COLO829 (cell line): ENCODE results near the gene OTUD7B.
A peak's percentile ranks its signal among the peaks of the same experiment; 100 is the strongest.
"Not testable (repeated sequence)": the region's sequence is repeated elsewhere in the genome, so short reads cannot be mapped to it uniquely, and the experiment has no call there.

Source experiments
- DNase-seq: peaks from one replicate; pipeline ENCODE4 v3.0.0; 2012; ENCODE audit warnings: low spot score

The OTUD7B gene

GRCh38 chr1:150002217-150002616 is 8.3 kb downstream of the OTUD7B start:
- DNase-seq, result no peak

- no peak for DNase-seq
These were observed 9.1 kb downstream of the OTUD7B start for GRCh38 chr1:150001415-150001814.

GRCh38 chr1:149997585-149998262 is 12.8 kb downstream of the OTUD7B start:
- no peak for DNase-seq

DNA sequence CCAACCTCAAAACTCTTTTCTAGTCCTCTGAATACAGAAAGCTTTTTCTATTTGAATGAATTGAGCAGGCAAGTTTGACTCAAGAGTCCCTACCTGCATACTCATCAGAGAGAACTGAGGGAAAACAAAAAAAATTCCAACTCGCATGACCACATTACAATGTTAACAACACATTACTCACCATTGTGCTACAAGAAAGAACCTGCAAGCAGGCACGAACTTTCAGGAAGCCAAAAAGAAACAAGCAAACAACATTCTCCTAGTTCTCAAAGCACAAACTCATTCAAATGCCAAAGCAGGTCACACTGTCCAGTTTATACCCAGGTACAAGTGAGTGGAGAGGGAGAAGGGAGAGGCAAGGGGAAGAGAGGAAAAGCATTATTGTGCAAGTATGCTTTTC is 14.6 kb downstream of the OTUD7B start:
- DNase-seq, result no peak

DNA sequence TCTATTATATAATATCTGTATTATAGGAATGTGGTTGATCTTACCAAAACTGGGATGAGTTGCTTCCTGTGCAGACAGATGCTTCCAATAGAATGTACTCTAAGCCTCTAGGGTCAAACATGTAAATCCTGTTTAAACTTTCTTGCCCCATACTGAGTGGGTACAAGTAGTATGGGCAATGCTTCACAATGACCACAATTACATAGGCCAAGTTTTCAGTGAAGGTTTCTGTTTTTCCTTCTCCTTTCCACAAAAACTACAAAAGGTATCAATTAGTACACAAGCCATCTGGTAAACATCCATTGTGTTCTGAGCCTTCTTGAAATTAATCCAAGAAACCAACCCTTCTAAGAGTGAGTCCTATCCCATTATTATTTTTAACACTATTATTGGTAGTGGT is 16.8 kb downstream of the OTUD7B start:
- DNase-seq, result no peak

GRCh38 chr1:149993181-149993580 is 17.3 kb downstream of the OTUD7B start:
- no peak for DNase-seq

DNA sequence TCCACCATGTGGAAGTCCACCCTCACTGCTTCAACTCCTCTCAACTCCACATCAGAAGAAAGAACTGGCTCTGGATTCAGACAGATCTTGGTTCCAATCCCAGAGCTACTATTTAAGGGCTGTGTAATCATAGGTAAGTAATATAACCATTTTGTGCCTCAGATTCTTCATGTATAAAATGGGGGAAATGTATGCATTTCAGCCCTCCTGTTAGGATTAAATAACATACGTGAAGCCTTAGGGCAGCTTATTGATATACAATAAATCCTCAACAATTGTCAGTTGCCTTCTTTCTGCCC is 23.3 kb downstream of the OTUD7B start:
- no peak for DNase-seq

DNA sequence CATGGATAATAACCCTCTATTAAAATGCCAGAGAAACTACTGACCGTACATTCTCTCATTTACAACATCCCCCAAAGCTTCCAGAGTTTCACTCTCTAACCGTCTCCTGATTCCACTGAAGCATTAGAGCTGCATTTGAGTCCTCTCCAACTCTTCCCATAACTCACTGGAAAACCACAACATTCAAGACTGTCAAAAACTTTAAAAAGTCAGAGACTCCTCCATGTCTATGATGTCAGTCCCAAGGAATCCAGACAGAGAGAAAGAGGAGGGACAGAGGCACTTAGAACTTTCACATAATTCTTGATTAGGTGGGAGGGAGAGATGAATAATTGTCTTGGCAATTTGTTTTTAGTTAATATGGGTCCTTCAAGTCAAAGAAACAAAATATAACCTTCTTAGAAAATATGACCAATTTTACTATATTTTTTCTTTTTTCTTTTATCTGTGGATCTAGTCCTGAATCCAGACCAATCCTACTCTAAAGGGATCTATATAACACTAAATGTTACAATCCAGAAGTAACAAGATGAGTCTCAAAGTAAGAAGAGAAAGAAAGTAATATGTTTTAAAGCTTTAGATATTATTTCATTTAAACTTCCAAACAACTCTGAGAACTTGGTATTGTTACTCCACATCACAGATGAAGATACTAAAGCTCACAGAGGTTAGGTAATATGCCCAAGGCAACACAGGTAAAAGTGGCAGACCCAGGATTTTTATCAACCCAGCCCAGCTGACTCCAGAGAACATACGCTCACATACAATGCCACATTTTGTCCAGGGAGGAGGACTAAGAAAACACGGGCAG is 23.8 kb downstream of the OTUD7B start:
- peak; percentile 43 for DNase-seq

GRCh38 chr1:149979972-149980540 is 30.5 kb downstream of the OTUD7B start:
- DNase-seq, result no peak

- no peak for DNase-seq
These were observed 31.1 kb downstream of the OTUD7B start for GRCh38 chr1:149979245-149979971.

- DNase-seq, result no peak
These were observed 31.9 kb downstream of the OTUD7B start for GRCh38 chr1:149978547-149979023.

DNA sequence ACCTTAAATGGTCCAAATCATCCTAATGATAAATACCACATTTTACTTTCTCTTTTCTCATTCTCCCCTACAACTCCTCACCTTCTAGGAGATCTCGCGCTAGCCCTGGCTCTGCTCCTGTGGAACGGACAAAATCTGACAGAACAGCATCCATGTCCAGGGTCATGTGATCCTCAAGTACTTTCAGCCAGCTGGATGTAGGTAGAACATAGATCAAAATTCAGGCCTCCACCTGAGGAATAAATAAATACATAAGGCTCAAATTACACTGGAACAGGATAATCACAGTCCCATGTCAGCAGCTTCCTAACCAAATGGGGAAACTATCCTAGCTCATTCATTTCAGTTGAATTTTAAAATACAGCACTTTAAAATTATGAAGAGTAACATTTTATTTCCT is 33.2 kb downstream of the OTUD7B start:
- no peak for DNase-seq

- no peak for DNase-seq
These were observed 38.0 kb downstream of the OTUD7B start for GRCh38 chr1:149972547-149972946.

- no peak for DNase-seq
These were observed 42.9 kb downstream of the OTUD7B start for GRCh38 chr1:149967646-149968045.

- DNase-seq, result no peak
These were observed 43.5 kb downstream of the OTUD7B start for GRCh38 chr1:149967041-149967440.

DNA sequence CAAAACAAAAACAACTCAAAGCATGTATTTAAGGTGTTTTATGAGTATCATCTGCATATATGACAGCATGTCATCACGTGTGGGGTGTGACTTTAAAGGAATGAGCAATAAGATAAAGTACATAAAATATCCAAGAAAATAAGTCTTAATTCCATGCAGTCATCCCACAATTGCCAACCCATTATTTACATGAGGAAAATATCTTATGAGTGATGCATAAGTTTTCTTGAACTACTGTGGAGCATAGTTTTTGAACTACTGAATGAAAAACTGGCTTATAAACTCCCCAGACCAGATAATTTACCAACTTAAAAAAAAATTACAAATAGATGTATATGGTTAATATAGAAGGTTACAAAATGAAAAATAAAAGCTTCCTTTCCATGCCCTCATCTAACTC is 44.1 kb downstream of the OTUD7B start:
- DNase-seq, result no peak

- DNase-seq, result no peak
These were observed 45.1 kb downstream of the OTUD7B start for GRCh38 chr1:149965440-149965839.

DNA sequence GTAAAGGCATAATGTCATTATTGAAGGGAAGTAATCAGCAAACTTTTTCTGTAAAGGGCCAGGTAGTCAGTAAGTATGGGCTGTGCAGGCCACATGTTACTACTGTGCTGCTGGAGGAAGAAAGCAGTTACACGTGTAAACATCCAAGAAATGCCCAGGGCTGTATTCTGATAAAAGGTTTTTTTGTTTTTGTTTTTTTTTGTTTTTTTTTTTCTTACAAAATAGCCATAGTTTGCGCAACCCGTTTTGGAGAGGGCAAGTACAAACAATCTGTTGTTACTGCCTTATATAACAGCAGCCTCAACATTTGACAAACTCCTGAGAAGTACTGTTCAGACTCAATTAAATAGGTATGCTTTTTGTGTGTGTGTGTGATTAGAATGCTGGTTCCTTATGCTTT is 47.2 kb downstream of the OTUD7B start:
- peak; percentile 63 for DNase-seq

GRCh38 chr1:149962736-149963135 is 47.8 kb downstream of the OTUD7B start:
- DNase-seq, result no peak

- DNase-seq, result peak; percentile 59
These were observed 48.4 kb downstream of the OTUD7B start for GRCh38 chr1:149962039-149962647.

DNA sequence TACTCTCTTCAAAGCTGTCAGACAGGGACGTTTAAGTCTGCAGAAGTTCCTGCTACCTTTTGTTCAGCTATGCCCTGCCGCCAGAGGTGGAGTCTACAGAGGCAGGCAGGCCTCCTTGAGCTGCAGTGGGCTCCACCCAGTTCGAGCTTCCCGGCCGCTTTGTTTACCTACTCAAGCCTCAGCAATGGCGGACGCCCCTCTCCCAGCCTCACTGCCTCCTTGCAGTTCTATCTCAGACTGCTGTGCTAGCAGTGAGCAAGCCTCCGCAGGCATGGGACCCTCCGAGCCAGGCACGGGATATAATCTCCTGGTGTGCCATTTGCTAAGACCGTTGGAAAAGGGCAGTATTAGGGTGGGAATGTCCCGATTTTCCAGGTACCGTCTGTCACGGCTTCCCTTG is 53.0 kb downstream of the OTUD7B start:
- not testable (repeated sequence) for DNase-seq

DNA sequence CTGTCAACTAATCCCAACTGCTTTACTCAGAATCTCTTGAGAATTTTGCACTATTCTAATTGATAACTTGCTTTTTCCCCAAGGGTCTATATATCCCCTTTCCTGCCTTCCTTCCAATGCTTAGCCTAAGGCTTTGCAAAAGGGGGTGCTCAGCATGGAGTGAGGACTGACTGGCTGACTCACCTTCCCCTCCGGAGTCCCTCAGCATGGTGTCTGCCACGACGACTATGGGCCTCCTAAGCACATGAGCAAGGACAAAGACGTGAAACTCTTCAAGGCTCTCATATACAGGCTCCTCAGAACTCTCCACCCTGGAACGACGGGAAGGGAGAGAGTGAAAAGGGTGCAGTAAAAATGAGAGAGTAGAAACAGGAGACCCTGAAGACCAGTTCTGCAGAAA is 60.6 kb downstream of the OTUD7B start:
- no peak for DNase-seq
